Measurements from ENCODE around the gene PKD2.

The PKD2 gene

DNA sequence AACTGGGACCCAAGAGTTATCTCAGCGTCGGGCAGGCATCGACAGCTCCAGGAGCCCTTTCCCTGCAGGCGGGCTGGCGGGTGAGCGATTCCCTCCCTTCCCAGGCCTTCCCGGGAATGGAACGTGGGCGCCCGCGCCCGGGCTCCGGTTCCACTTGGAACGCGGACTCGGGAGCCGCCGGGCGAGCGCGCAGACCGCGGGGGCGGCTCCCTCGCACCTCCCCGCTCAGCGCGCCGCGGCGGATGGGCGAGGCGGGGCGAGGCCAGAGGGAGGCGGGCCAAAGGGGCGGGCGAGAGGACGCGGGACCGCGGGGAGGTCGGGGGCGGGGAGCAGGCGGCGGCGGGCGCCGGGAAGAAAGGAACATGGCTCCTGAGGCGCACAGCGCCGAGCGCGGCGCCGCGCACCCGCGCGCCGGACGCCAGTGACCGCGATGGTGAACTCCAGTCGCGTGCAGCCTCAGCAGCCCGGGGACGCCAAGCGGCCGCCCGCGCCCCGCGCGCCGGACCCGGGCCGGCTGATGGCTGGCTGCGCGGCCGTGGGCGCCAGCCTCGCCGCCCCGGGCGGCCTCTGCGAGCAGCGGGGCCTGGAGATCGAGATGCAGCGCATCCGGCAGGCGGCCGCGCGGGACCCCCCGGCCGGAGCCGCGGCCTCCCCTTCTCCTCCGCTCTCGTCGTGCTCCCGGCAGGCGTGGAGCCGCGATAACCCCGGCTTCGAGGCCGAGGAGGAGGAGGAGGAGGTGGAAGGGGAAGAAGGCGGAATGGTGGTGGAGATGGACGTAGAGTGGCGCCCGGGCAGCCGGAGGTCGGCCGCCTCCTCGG lies at the start of gene PKD2:
Gene PKD2, plus strand, starts transcription at position 332 of the 818 bp plus-strand sequence. Its CDS starts 99 bp downstream, at position 431.
- DNase-seq (ENCODE audit: low read depth in 2 of 2), result peak; percentile 66 to 71

DNA sequence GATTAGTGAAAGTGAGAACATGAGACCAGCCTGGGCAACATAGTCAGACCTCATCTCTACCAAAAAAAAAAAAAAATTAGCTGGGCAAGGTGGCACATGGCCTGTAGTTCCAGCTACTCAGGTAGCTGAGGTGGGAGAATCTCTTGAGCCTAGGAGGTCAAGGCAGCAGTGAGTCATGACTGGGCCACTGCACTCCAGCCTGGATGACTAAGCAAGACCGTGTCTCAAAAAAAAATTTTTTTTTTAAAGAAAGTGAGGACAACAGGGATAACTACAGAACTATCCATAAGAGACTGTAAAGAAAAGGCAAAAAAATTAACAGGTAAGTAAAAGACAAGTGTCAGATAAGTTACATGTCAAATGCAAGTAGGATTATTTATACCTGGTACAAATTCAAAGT lies 45.4 kb upstream of the PKD2 start:
- DNase-seq (ENCODE audit: low read depth in 2 of 2), result no peak

DNA sequence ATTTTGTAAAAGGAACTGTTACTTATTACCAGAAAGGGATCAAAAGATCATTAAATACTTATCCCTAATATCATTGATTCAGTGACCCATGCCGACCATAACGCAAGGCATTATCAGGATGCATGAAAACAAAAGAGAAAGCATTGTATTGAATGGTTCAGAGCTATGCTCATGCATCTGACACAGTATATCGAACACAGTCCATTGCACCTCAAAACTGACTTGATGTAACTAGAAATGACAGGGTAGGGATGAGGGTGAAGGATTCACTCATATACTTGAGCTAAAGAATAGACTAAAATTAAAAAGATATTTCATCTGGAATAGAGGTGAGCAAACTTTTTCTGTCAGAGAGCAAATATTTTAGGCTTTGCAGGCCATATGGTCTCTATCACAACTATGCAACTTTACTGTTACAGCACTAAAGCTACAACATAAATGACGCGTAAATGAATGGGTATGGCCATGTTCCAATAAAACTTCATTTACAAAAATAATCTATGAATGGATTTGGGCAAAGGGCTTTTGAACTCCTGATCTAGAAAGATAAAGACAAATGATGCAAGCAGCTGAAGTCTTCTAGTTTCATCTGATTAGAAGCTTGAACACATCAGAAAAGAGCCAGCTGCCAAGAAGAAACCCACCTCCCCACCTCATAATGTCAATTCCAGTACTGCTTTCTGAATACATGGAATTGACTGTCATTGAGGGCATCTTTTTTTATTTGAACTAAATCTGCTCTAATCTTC lies 44.9 kb upstream of the PKD2 start:
- no peak for DNase-seq (ENCODE audit: low read depth in 2 of 2)

DNA sequence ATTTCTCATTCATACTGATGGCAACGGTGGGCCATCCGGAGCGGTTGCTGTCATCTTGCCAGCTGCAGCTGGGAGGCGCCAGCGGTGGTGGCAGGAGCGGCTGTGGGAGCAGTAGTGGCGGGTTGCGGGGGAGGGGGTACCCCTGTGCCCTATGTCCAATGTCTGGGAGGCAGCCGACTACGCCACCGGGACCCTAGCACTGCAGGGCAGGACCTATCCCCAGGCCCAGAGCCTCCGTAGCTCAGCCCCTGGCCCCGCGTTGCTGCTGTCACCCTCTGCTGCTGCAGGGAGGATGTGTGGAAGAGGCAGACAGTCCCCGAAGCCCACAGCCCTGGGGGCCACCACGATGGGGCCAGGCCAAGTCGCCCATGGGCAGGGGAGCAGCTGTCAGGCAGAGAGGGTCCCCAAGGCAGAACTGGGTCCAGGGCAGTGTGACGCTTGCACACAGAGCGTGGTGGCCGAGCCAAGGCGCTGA lies 41.9 kb upstream of the PKD2 start:
- no peak for DNase-seq (ENCODE audit: low read depth in 2 of 2)

DNA sequence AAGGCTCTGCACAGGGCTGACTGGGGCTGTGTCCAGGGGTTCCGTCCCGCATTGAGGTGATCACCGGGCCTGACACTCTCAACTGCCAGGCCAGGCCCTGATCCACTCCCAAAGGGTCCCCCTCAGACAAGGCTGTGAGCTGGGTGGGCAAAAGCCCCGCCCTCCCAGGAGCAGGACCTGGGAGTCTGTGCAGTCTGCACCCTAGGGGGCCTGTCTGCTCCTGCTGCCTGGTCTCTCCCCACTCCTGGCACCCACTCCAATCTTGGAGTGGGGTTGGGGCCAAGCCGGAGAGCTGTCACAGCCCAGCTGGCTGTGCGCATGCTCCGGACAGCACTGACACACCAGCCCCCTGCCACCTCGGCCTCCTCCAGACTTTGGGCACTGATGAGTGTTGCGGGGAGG lies 41.3 kb upstream of the PKD2 start:
- no peak for DNase-seq (ENCODE audit: low read depth in 2 of 2)

DNA sequence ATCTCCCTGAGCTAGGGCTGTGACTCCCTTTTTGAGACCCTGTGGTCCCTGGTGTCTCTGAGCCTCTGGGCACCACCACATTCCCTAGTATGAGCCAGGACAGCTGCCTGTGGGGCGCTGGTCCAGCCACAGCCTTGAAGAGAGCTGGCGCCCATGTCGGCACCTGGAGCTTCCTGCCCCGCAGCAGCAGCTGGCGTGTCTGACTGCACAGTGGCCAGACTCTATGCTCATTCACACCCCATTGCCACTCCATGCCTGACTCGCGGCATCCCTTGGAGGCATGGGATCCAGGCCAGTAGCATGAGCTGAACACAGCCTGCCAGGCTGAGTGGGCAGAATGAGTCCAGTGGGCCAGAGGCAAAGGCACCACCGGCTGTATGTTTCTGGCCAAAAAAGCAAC lies 40.2 kb upstream of the PKD2 start:
- no peak for DNase-seq (ENCODE audit: low read depth in 2 of 2)

DNA sequence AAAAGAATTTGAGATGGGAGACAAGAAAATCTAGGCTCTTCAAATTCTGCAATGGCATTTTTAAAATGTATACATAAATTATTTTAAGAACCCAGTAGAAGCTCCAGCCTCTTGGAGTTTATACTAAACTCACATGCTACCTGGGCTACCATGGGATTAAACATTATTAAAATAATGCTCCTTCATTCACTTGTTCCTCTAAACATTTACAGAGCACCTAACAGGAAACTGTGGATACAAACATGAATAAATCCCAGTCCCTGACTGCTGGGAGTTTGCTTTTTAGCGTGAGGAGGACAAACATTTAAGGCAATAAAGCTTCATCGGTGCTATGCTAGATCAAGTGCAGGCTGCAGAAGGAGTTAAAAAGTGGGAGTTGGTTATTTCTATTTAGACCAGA lies 37.3 kb upstream of the PKD2 start:
- no peak for DNase-seq (ENCODE audit: low read depth in 2 of 2)

DNA sequence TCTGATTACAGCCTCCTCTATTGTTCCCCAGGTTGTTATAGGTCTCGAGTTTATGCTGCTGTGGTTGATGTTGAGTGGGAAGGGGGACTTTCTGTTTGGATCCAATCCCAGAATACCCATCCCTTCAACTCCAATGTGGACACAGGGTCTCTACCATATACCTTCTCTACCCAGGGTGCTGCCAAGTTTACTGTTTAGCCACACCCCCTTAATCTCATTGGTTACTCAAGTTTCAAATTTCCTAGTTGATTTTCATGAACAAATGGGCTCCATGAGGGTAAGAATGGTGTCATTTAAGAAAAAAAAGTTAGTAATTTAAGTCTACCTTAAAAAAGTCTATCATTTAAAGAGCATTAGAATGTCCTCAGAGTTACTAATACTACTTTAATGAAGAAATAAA lies 35.6 kb upstream of the PKD2 start:
- no peak for DNase-seq (ENCODE audit: low read depth in 2 of 2)

DNA sequence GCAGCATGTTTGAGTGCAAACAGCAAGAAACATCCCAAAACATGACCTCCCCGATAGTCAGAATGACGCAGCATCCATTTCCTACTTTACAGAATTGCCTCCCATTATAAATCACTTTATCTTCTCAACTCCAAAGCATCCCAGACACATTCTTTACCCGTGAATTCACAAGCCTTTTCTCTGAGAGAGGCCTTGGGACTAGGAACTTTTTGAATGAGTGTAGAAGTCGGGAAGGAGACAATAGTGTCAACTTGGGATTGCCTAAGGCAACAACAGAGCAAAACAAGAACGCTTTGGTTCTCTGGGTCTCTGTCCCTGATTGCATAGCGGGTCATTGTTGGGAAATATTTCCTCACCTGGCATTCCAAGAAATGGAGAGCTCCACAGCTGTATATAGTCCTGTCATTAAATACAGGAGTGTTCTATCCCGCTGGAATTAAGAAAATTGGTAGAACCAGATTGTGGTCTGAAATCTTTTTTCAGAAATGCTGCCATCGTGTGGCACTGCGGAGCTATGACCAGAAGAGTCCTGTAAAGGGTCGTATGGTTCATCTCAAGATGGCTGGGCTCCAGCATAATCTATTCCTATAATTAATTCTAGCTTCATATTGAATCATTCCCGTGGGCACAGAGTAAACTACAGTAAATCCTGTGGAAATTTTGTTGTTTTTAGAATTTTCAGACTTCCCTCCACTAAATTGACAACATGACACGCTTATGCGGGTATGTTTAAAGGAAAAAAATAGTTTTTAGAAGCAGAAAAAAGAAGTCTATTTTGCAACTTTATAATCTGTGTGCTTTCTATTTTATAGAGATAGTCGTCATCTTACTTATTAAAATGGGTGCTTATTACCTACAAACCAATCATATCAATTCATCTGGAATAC lies 33.9 kb upstream of the PKD2 start:
- peak in 1 of 2 donors; percentile 21 for DNase-seq (ENCODE audit: low read depth in 2 of 2)

DNA sequence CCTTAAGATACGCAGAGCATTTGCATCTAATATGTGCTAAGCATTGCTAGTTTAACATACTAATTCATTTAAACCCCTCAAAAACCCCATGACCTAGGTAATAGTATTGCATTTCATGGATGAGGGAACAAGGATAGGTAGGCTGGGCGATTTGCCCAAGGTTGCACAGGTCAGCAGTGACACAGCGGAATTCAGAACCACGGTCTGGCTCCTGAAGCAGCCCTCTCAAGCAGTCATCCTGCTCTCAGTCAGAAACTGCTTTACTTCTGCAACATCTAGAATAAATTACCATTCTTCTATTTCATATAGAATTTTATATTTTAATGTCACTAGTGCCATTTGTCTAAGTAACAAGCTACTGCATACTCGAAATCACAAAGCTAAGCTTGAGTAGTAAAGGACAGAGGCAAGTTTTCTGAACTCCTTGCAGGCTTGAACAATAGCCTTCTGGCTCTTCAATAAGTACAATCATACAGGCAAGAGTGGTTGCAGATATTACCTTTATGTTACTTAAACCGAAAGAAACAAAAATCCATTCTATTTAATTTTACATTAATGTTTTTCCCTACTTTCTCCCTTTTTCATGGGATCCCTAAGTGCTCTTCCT lies 32.5 kb upstream of the PKD2 start:
- DNase-seq (ENCODE audit: low read depth in 2 of 2), result no peak

DNA sequence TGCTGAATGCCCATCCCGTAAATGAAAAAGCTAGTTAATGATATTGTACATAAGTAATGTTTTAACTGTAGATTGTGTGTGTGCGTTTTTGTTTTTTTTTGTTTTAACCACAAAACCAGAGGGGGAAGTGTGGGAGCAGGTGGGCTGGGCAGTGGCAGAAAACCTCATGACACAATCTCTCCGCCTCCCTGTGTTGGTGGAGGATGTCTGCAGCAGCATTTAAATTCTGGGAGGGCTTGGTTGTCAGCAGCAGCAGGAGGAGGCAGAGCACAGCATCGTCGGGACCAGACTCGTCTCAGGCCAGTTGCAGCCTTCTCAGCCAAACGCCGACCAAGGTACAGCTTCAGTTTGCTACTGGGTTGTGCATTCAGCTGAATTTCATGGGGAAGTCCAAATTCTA lies 32.0 kb upstream of the PKD2 start, which contains the start of gene SPP1:
Gene SPP1, plus strand, starts transcription at position 249 of the 400 bp plus-strand sequence. CDS start 1,182 bp downstream, outside the sequence.
- DNase-seq (ENCODE audit: low read depth in 2 of 2), result peak in 1 of 2 donors; percentile 1

DNA sequence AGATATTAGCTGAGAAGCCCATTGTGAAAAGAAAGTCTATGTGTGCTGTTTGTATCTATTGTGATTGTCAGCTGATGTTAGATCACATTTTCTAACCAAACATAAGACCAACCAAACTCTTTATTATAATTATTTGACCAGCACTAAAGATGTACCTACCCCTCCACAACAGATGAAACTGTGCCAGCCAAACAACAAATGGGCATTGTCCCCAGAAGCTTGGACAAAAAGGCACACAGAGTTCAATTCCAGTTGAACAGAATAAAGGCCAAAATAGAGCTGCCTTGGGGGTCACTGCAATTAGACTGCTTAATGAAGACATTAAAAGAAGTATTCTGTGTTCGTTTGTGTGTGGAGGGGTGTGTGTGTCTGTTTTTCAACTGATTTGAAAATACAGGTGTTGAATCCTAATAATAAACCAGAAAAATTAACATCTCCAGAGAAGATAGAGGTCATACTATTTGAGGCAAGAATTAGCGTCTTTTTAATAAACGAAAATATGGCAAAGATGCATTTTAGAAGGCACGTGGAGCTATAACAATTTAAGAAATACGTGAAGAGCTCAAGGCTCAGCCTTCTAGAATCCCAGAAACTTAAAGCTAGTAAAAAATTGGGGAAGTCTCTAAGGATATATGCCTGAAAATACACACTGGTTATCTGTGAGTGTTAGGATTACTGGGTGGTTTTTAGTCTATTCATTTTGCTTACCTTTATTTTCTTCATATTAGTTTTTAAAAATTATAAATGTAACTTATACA lies 29.7 kb upstream of the PKD2 start:
- no peak for DNase-seq (ENCODE audit: low read depth in 2 of 2)

DNA sequence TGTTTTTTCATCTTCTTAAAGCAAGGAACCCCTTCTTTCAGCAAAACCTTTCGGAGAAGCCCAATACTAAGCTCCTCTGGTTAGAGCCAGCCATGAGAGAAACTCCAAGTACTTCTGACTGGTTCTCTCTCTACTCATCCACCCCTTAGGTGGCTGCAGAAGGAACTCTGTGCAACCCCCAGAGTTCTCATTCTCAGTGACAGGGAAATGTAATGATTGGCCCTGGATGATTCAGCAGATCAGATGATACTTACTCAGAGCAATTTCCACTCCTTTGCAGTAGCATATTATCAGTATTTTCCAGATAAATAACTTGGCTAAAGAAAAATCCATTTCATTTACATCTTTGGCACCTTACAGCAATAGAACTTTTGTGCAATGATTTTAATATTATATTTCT lies 28.8 kb upstream of the PKD2 start:
- DNase-seq (ENCODE audit: low read depth in 2 of 2), result no peak

DNA sequence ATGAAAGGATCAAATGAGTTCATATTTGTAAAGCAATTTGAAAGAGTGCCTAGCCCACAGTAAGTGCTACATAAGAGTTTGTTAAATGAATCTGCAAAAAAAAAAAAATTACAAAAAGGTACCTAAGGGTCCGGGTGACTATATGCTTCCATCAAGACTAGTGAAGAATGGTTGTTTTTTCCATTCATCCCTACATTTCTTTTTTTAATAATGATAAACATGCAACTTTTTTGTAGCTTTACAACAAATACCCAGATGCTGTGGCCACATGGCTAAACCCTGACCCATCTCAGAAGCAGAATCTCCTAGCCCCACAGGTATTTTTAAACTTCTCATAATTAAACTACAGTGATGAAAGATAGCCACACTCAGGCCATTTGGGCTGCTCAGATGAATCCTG lies 27.6 kb upstream of the PKD2 start:
- DNase-seq (ENCODE audit: low read depth in 2 of 2), result no peak

DNA sequence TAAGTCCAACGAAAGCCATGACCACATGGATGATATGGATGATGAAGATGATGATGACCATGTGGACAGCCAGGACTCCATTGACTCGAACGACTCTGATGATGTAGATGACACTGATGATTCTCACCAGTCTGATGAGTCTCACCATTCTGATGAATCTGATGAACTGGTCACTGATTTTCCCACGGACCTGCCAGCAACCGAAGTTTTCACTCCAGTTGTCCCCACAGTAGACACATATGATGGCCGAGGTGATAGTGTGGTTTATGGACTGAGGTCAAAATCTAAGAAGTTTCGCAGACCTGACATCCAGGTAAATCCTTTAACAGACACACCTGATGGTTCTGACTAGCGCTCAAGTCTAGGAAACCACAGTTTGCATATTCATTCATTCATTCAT lies 25.9 kb upstream of the PKD2 start:
- no peak for DNase-seq (ENCODE audit: low read depth in 2 of 2)

DNA sequence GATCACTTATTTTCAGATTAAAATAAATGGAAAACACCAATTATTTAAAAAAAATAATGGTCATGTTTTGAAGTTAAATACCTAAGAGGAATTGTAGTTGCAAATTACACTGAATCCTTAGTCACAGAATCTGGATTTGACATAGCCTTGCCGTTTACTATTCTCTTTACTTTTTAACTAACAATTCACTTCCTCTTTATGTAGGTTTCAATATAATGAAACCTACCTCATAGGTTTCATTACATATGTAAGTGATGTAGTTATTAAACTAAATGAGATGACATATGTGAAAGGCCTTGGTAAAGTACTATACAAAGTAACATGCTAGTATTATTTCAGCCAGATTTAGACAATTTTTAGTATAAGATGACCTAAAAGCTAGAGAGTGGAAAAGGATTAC lies 25.4 kb upstream of the PKD2 start:
- no peak for DNase-seq (ENCODE audit: low read depth in 2 of 2)

DNA sequence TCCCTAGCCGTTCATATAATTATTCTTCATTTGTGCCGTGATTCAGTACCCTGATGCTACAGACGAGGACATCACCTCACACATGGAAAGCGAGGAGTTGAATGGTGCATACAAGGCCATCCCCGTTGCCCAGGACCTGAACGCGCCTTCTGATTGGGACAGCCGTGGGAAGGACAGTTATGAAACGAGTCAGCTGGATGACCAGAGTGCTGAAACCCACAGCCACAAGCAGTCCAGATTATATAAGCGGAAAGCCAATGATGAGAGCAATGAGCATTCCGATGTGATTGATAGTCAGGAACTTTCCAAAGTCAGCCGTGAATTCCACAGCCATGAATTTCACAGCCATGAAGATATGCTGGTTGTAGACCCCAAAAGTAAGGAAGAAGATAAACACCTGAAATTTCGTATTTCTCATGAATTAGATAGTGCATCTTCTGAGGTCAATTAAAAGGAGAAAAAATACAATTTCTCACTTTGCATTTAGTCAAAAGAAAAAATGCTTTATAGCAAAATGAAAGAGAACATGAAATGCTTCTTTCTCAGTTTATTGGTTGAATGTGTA lies 24.9 kb upstream of the PKD2 start:
- no peak for DNase-seq (ENCODE audit: low read depth in 2 of 2)

DNA sequence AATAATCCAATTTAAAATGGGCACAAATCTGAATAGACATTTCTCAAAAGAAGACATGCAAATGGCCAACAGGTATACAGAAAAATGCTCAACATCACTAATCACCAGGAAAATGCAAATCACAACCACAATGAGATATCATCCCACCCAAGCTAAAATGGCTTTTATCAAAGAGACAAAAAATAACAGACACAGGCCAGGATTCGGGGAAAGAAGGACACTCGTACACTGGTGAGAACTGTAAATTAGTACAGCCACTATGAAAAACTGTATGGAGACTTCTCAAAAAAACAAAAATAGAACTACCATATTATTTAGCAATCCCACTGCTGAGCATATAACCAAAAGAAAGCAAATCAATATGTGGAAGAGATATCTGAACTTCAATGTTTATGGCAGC lies 23.4 kb upstream of the PKD2 start:
- no peak for DNase-seq (ENCODE audit: low read depth in 2 of 2)

DNA sequence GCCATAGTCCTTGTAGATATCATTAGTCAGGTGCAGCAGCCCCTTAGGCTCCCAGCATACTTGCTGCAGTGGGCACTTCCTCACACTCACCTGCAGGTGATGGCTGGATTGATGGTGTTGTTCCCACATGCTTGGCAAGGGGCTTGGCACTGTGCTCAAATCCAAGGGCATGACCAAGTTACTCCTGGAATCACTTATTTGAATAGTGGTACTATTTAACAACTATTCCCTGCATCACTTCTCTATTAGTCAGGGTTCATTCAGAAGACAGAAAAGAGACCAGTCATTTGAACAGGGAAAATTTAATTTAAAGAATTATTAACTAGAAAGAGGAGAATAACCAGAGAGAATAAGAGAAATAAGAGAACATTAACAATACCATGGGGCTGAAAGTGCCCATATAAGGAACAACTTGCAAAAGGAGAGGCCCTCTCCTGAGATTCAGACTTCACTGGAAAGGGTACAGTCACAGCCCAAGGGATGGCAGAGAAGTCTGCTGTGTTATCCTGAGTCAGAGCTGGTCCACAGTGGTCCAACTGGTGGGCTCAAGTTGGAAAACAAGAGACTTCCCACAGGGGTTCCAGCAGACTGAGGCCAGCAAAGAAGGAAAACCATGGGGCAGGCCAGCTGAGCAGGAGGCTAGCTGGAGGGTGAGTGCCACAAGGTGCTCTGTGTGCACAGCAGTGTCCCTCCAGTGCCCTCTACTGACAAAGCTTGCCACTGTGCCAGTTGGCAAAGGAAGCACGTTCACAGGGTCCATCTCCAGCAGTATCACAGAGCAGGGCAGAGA lies 22.1 kb upstream of the PKD2 start:
- peak in 1 of 2 donors; percentile 6 for DNase-seq (ENCODE audit: low read depth in 2 of 2)

DNA sequence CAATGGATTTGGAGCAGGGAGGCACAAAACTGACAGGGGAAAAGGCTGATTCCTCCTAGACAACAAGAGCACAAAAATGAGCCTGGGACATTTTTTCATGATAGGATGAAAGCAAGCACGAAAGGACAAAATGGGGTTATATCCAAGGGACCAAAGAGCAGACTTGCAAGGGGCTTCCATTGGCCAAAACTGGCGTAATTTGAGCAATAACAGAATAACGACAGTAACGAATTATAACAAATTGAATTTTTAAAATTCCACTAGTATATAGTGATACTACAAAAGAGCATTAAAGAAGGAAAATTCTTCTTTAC lies 21.6 kb upstream of the PKD2 start:
- DNase-seq (ENCODE audit: low read depth in 2 of 2), result no peak

Measured in stimulated activated CD4-positive, alpha-beta T cell treated with anti-CD3 and anti-CD28 coated beads, Interleukin-15, amount 100 ng/mL, for 48 hours (primary cell).